AG04449 (cell line): ENCODE results near the gene EFCAB5.
"Not testable (repeated sequence)": the region's sequence is repeated elsewhere in the genome, so short reads cannot be mapped to it uniquely, and the experiment has no call there.

Experiments
- CTCF ChIA-PET: fragments of 350-600 bp; formaldehyde crosslinking; extraction: SDS; loops from one replicate; lab custom pipeline; 2021; ENCODE audit warnings: antibody characterized with exemption; lab: Yijun Ruan, JAX
- POLR2A ChIA-PET: fragments of 400-600, 350-600 bp; formaldehyde crosslinking; extraction: SDS; loops from one replicate; lab custom pipeline; 2020; ENCODE audit warnings: antibody characterized with exemption, inconsistent platforms; lab: Yijun Ruan, JAX
- DNase-seq: peaks from one replicate; pipeline ENCODE4 v3.0.0-alpha.2; 2010; ENCODE audit warnings: low read depth, low spot score
- H3K4me3 ChIP-seq: 2 replicates; pipeline ENCODE4 v1.5.1; 2011; ENCODE audit warnings: low read depth, mild to moderate bottlenecking, control low read depth, low read length
- TF ChIP-seq, protein P1 (sequence below): IDR thresholded peaks from one replicate; pipeline ENCODE4 v1.5.1; 2011; ENCODE audit warnings: mild to moderate bottlenecking, moderate library complexity, low read length, control low read depth, inconsistent platforms; ENCODE audit not compliant: insufficient read depth; ENCODE audit errors: missing control alignments

Gene EFCAB5

DNA sequence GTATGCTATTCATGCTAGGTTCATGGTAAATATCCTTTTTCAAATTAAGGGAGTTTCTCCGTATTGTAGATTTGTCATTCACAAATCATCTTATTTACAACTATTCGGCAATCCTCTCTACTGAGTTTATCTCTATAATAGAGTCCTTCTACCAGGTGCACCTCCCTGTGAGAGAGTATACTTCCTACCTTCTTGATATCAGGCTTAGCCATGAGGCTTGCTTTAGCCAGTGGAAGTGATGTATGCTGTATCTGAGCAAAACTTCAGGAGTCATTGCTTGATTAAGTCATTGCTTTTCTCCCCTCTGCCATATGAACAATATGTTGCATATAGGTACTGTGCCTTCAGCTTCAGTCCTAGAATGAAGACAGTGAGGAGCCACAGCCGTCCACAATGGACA, 195.7 kb downstream of the EFCAB5 start:
- ChIA-PET POLR2A (no interaction called here), CTCF (interaction anchor here (5.8 kb wide), 1 partner anchor 12 kb away, joined by 53 read pairs; no protein-coding TSS in a partner anchor)
- no peak for DNase-seq

DNA sequence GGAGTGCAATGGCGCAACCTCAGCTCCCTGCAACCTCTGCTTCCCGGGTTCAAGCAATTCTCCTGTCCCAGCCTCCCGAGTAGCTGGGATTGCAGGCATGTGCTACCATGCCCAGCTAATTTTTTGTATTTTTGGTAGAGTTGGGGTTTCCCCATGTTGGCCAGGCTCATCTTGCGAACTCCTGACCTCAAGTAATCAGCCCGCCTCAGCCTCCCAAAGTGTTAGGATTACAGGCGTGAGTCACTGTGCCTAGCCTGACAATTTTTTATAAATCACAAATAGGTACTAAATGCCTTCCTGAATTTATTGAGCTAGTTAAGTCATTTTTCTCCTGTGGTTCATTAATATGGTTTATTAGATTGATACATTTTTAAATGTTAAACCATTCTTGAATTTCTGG, 206.4 kb downstream of the EFCAB5 start:
- CTCF ChIA-PET, result interaction anchor here (3.7 kb wide), 1 partner anchor 23 kb away, joined by 20 read pairs; no protein-coding TSS in a partner anchor
- H3K4me3 ChIP-seq, POLR2A ChIA-PET, DNase-seq: not testable (repeated sequence)

More for the DNA sequence above, 195.7 kb downstream of the EFCAB5 start:
- TF ChIP-seq, protein P1, sequence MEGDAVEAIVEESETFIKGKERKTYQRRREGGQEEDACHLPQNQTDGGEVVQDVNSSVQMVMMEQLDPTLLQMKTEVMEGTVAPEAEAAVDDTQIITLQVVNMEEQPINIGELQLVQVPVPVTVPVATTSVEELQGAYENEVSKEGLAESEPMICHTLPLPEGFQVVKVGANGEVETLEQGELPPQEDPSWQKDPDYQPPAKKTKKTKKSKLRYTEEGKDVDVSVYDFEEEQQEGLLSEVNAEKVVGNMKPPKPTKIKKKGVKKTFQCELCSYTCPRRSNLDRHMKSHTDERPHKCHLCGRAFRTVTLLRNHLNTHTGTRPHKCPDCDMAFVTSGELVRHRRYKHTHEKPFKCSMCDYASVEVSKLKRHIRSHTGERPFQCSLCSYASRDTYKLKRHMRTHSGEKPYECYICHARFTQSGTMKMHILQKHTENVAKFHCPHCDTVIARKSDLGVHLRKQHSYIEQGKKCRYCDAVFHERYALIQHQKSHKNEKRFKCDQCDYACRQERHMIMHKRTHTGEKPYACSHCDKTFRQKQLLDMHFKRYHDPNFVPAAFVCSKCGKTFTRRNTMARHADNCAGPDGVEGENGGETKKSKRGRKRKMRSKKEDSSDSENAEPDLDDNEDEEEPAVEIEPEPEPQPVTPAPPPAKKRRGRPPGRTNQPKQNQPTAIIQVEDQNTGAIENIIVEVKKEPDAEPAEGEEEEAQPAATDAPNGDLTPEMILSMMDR, result no peak
- no peak overlapping the region for H3K4me3 ChIP-seq

DNA sequence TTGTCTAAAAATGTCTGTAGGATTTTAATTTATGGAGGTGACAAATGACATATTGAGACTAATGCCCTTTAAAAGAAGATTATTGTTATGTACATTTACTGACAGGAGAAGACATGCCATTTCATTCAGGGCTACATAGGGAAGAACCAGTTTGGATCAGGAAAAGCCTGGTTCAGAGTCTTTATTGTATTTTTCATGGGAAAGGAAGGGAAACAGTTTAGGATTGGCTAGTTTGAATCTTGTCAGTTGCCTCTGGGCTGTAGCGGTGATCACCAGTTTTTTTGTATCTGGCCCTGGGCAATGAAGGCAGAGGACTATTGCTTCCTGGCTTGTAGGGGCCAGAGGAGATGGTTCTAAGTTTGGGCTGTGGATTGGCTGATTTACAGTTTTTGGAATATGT, 206.9 kb downstream of the EFCAB5 start:
- CTCF ChIA-PET, result interaction anchor here (3.7 kb wide), 1 partner anchor 24 kb away, joined by 20 read pairs; no protein-coding TSS in a partner anchor
- DNase-seq, result no peak

DNA sequence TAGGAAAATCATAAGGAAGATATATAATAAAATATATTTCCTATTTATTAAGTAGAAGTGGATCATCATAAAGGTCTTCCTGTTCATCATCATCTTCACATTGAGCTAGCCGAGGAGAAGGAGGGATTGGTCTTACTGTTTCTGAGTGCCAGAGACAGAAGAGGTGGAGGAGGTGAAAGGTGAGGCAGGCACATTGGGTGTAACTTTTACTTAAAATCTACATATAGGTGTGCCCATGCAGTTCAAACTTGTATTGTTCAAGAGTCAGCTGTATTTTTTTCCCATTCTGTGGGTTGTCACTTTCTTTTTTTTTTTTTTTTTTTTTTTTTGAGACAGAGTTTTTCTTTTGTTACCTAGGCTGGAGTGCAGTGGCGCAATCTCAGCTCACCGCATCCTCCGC, 210.0 kb downstream of the EFCAB5 start:
- ChIA-PET CTCF (interaction anchor here (0.7 to 1.4 kb wide), 2 partner anchors 26 to 27 kb away, joined by 3 read pairs; no protein-coding TSS in a partner anchor), POLR2A (no interaction called here)
- H3K4me3 ChIP-seq, result no peak overlapping the region
- DNase-seq, result no peak
- TF ChIP-seq, protein P1, result no peak

More for the DNA sequence above, 206.9 kb downstream of the EFCAB5 start:
- TF ChIP-seq, protein P1, result no peak
- POLR2A ChIA-PET, result no interaction called here
- no peak overlapping the region for H3K4me3 ChIP-seq

DNA sequence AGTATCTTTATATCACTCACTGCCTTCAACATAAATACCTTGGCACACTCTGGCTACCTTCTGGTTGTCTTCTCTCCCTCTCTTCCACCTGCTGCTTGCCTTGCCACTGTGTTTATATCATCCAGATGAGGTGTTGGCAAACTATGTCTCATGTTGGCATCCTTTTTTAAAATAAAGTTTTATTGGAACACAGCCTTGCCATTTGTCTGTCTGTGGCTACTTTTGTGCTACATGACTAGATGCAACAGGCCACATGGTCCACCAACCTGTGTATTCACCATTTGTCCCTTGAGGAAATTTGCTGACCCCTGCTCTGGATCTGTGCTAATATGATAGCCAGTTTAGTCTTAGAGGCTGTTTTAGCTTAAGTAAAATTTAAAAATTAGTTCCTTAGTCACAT, 212.0 kb downstream of the EFCAB5 start:
- POLR2A ChIA-PET, result no interaction called here
- no peak for DNase-seq
- H3K4me3 ChIP-seq, result no peak overlapping the region

DNA sequence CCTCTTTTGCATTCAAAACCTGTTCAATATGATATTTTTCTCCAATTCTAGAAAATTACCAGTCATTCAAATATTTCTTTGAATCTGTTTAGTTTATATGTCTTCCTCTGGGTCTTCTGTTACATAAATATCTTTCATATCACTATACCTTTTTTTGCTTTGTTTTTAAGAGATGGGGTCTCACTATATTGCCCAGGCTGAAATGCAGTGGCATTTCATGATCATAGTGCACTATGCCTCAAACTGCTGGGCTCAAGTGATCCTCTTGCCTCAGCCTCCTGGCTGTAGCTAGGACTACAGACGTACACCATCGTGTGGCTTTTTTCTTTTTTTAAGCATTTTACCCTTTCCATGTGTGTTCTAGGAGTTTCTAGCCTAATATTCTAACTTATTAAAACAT, 214.0 kb downstream of the EFCAB5 start:
- no peak overlapping the region for H3K4me3 ChIP-seq
- ChIA-PET POLR2A (no interaction called here), CTCF (interaction anchor here (1.6 kb wide), 1 partner anchor 30 kb away, joined by 4 read pairs; no protein-coding TSS in a partner anchor)
- DNase-seq, result no peak
- TF ChIP-seq, protein P1, result no peak

More for the DNA sequence above, 212.0 kb downstream of the EFCAB5 start:
- CTCF ChIA-PET, result no interaction called here
- TF ChIP-seq, protein P1, result no peak
